ENCODE measurements around the gene SH3RF3. TPM values are rescaled to one million over a fixed set of nuclear protein-coding genes. Genes with fewer than 3 reads are reported as not detected.
A peak's percentile ranks its signal among the peaks of the same experiment; 100 is the strongest.

SH3RF3 gene
- total RNA-seq, 1 experiment from 2014 or later: 1.0 TPM

DNA sequence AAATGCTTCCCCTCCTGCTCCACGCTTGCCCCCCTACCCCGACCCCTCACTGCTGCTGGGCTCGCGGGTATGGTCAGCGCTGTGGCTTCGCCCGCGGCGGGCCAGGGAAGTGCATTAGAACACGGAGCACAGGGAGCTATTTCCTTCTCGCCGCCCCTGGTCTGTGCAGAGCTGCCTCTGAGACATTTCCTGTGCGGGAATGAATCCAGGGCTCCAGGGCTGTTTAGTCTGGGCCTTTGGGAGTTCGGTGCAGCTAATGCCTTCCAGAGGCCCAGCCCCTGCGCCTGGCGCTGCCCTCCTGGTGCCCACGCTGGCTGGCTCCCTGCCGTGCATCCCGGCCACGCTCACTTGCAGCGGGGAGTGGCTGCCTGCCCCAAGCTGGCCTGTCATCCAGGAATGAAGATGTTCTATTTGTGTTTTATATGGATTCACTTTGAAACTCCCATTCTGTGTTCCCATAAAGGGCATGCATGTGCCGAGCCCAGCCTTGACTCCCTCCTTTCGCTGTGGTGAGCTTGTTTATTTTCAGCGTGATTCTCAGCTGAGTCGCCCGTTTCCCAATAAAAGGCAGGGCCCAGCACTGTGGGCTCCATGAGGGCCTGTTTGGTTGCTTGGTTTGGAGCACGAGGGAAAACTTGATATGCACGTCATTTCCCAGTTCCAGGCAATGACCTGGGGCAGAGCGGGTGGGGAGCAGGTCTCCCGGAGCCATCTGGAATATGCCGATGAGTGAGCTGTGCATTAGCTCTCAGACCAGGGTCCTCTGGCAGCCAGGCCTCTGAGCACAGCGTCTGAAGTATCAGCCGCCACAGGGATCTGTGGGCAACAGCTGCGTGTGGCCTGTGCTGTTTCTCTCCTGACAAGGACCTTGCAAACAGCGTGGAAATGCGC, 42.7 kb downstream of the SH3RF3 start:
- ChIA-PET CTCF (interaction anchor here (0.8 to 2.6 kb wide), 5 partner anchors 36 to 338 kb away, joined by 3 to 9 read pairs (median 4); no protein-coding TSS in a partner anchor), POLR2A (no interaction called here)
- Mint-ChIP-seq H3K4me1 (peaks cover 23% of the 10 kb centered on the region), H3K4me3 (no peak overlapping the region), H3K27ac (no peak overlapping the region; the same call in 1 of the 2 replicates), H3K9me3 (peaks cover 18% of the 10 kb centered on the region), H3K27me3 (ENCODE audit: low read depth) (no peaks in the 10 kb centered on the region), H3K36me3 (peaks cover 8% of the 10 kb centered on the region)
- peak; percentile 22; the same call in 1 of the 2 replicates for ATAC-seq
- DNase-seq (ENCODE audit: low spot score): no peak
- no peak for TF ChIP-seq JAZF1 (CRISPR knock-in tag; IDR thresholded peaks at IDR 0.05)
- no peak for TF ChIP-seq ZNF396 (CRISPR knock-in tag; IDR thresholded peaks at IDR 0.05; ENCODE audit: borderline replicate concordance)

DNA sequence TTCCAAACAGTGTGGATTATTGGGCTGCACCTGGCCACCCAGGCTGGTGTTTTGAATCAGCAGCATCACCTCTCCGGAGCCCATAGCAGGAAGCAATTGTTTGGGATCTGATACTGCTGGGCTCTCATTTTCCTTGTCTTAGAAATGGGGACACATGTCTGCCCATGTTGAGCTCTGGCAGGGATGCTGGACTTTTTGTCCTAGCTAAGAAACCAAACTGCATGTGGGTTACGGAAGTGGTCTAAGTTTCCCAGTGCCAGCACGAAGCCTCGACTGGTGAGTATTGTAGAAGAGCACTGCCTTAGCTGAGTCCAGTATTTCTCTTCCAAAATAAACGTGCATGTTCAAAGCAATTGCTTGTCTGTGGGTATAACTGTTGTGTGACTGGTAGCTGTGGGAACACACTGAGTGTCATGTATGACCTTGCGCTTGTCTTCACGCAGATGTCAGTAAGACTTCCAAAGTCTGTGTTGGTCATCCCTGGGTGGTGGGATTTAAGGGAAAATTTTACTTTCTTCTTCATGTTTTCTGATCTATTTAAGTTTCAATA, 43.6 kb downstream of the SH3RF3 start:
- DNase-seq (ENCODE audit: low spot score): no peak
- TF ChIP-seq ZNF263 (CRISPR knock-in tag; IDR thresholded peaks at IDR 0.05; ENCODE audit: low read depth) (no peak), MYBL2 (CRISPR knock-in tag; IDR thresholded peaks at IDR 0.05) (no peak), FOXK1 (CRISPR knock-in tag; IDR thresholded peaks at IDR 0.05) (no peak)
- TF ChIP-seq, protein P1, sequence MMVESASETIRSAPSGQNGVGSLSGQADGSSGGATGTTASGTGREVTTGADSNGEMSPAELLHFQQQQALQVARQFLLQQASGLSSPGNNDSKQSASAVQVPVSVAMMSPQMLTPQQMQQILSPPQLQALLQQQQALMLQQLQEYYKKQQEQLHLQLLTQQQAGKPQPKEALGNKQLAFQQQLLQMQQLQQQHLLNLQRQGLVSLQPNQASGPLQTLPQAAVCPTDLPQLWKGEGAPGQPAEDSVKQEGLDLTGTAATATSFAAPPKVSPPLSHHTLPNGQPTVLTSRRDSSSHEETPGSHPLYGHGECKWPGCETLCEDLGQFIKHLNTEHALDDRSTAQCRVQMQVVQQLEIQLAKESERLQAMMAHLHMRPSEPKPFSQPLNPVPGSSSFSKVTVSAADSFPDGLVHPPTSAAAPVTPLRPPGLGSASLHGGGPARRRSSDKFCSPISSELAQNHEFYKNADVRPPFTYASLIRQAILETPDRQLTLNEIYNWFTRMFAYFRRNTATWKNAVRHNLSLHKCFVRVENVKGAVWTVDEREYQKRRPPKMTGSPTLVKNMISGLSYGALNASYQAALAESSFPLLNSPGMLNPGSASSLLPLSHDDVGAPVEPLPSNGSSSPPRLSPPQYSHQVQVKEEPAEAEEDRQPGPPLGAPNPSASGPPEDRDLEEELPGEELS (CRISPR knock-in tag; IDR thresholded peaks at IDR 0.05): no peak
- TF ChIP-seq, protein P2, sequence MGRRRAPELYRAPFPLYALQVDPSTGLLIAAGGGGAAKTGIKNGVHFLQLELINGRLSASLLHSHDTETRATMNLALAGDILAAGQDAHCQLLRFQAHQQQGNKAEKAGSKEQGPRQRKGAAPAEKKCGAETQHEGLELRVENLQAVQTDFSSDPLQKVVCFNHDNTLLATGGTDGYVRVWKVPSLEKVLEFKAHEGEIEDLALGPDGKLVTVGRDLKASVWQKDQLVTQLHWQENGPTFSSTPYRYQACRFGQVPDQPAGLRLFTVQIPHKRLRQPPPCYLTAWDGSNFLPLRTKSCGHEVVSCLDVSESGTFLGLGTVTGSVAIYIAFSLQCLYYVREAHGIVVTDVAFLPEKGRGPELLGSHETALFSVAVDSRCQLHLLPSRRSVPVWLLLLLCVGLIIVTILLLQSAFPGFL (CRISPR knock-in tag; IDR thresholded peaks at IDR 0.05; ENCODE audit: borderline replicate concordance): no peak
- ATAC-seq: no peak
- peaks cover 32% of the 10 kb centered on the region for H3K4me1 Mint-ChIP-seq
- peaks cover 8% of the 10 kb centered on the region for H3K36me3 Mint-ChIP-seq
- ChIA-PET POLR2A (interaction anchor here (1.0 kb wide), 1 partner anchor 22 kb away, joined by 3 read pairs; no protein-coding TSS in a partner anchor), CTCF (interaction anchor here (1.1 to 2.6 kb wide), 2 partner anchors 35 to 338 kb away, joined by 4 to 9 read pairs; no protein-coding TSS in a partner anchor)
- no peak overlapping the region for H3K4me3 Mint-ChIP-seq
- H3K27me3 Mint-ChIP-seq (ENCODE audit: low read depth): no peaks in the 10 kb centered on the region
- H3K27ac Mint-ChIP-seq: peak overlapping the region; percentile 24; the same call in 1 of the 2 replicates
- H3K9me3 Mint-ChIP-seq: peaks cover 18% of the 10 kb centered on the region

DNA sequence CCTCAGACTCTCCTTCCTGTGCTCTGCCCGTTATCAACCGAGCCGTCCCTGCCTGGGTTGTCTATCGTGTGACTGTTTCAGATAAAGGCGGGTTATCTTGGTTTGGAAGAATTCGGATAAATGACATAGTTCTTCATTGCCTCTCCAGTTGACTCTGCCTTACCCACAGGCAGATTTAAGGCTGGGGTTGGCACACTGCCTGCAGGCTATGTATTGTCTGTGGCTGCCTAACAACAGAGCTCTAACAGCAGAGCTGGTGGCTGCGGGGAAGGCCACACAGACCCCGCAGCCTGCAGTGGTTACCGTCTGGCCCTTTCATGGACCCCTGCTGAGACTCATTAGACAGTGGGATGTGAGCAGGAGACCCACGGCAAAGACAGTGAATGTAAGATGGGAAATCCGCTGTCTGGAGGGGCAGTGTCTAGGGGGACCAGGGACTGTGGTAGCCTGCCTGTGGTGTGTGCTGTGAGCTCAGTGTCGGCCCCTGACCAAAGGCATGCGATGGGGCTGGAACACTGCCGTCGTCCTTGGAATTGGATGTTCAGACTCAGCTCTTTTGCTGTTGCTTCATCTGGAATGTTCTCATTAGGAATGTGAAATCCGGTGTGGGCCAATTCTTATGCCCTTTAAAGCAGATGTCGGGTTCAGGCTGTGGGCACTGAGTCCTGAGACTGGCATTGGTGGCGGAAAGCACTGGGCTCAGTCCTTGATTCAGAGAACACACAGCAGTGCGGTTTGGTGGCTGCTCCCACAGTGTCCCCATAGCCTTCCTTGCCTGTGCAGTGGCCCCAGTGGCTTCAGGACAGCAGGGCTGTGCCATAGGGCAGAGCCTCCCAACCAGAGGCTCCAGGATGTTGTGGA, 44.5 kb downstream of the SH3RF3 start:
- ChIA-PET POLR2A (interaction anchor here (1.0 kb wide), 1 partner anchor 21 kb away, joined by 3 read pairs; no protein-coding TSS in a partner anchor), CTCF (interaction anchor here (0.8 kb wide), 1 partner anchor 229 kb away, joined by 3 read pairs; no protein-coding TSS in a partner anchor)
- Mint-ChIP-seq H3K4me3 (no peak overlapping the region), H3K27ac (no peak overlapping the region), H3K9me3 (peaks cover 19% of the 10 kb centered on the region), H3K4me1 (peaks cover 30% of the 10 kb centered on the region), H3K36me3 (peaks cover 8% of the 10 kb centered on the region), H3K27me3 (ENCODE audit: low read depth) (no peaks in the 10 kb centered on the region)
- no peak for DNase-seq (ENCODE audit: low spot score)
- ATAC-seq: peak; percentile 32
- TF ChIP-seq FOXP1 (CRISPR knock-in tag; IDR thresholded peaks at IDR 0.05; ENCODE audit: borderline replicate concordance) (no peak), FOXK1 (CRISPR knock-in tag; IDR thresholded peaks at IDR 0.05) (no peak), RORB (CRISPR knock-in tag; IDR thresholded peaks at IDR 0.05) (no peak), ZNF121 (CRISPR knock-in tag; IDR thresholded peaks at IDR 0.05) (no peak), NR3C1 (CRISPR knock-in tag; conservative IDR thresholded peaks at IDR 0.05; ENCODE audit: low read depth) (no peak), TP53 (CRISPR knock-in tag; IDR thresholded peaks at IDR 0.05) (no peak), ZNF263 (CRISPR knock-in tag; IDR thresholded peaks at IDR 0.05; ENCODE audit: low read depth) (no peak)
- TF ChIP-seq, protein P3, sequence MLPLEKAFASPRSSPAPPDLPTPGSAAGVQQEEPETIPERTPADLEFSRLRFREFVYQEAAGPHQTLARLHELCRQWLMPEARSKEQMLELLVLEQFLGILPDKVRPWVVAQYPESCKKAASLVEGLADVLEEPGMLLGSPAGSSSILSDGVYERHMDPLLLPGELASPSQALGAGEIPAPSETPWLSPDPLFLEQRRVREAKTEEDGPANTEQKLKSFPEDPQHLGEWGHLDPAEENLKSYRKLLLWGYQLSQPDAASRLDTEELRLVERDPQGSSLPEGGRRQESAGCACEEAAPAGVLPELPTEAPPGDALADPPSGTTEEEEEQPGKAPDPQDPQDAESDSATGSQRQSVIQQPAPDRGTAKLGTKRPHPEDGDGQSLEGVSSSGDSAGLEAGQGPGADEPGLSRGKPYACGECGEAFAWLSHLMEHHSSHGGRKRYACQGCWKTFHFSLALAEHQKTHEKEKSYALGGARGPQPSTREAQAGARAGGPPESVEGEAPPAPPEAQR (CRISPR knock-in tag; IDR thresholded peaks at IDR 0.05): no peak
- TF ChIP-seq, protein P4, sequence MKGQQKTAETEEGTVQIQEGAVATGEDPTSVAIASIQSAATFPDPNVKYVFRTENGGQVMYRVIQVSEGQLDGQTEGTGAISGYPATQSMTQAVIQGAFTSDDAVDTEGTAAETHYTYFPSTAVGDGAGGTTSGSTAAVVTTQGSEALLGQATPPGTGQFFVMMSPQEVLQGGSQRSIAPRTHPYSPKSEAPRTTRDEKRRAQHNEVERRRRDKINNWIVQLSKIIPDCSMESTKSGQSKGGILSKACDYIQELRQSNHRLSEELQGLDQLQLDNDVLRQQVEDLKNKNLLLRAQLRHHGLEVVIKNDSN (CRISPR knock-in tag; IDR thresholded peaks at IDR 0.05): no peak

Data from WTC11 (cell line).